Activated CD8-positive, alpha-beta T cell treated with anti-CD3 and anti-CD28 coated beads for 36 hours (primary cell): Measurements from ENCODE around the gene SQOR. TPM values are rescaled to one million over a fixed set of nuclear protein-coding genes. Genes with fewer than 3 reads are reported as not detected.

Experiments used
- ATAC-seq: fragments of 200-7000 bp; cut with Tn5 transposase; one replicate; pipeline ENCODE4 v1.10.0; 2021; ENCODE audit warnings: mild to moderate bottlenecking, moderate library complexity
- CTCF ChIA-PET: fragments of 350-600 bp; sonication (Branson Sonifier 250); formaldehyde crosslinking; loops from one replicate; lab custom pipeline; 2021; ENCODE audit warnings: antibody characterized with exemption; lab: Charles Lee
- POLR2A ChIA-PET: fragments of 350-600 bp; sonication (Branson Sonifier 250); formaldehyde crosslinking; loops from one replicate; lab custom pipeline; 2021; ENCODE audit warnings: antibody characterized with exemption; lab: Charles Lee
- DNase-seq: peaks from one replicate; pipeline ENCODE4 v3.0.0-alpha.2; 2020
- H3K27ac Mint-ChIP-seq: one replicate; pipeline ENCODE4 v1.8.0; 2021; ENCODE audit warnings: mild to moderate bottlenecking, mixed read lengths
- H3K27me3 Mint-ChIP-seq: one replicate; pipeline ENCODE4 v1.8.0; 2021; ENCODE audit warnings: mixed read lengths
- H3K36me3 Mint-ChIP-seq: one replicate; pipeline ENCODE4 v1.8.0; 2021; ENCODE audit warnings: low read depth, mixed read lengths
- H3K4me1 Mint-ChIP-seq: one replicate; pipeline ENCODE4 v1.8.0; 2021; ENCODE audit warnings: low read depth, mixed read lengths
- H3K4me3 Mint-ChIP-seq: one replicate; pipeline ENCODE4 v1.8.0; 2021; ENCODE audit warnings: mild to moderate bottlenecking, moderate library complexity, mixed read lengths
- H3K9me3 Mint-ChIP-seq: one replicate; pipeline ENCODE4 v1.8.0; 2021; ENCODE audit warnings: mixed read lengths
- CTCF ChIP-seq: fragments of 200-600 bp; IDR thresholded peaks from one replicate; pipeline ENCODE4 v1.8.0; 2022; ENCODE audit warnings: antibody characterized with exemption, mild to moderate bottlenecking
- intact Hi-C: fragments of 100-400 bp; cut with micrococcal nuclease; formaldehyde crosslinking; loops from one replicate; pipeline ENCODE4 v1.10.0; 2022
- total RNA-seq, 2 experiments: library from RNA; stranded (reverse); gene quantifications; one replicate each; pipeline ENCODE4 v1.2.3, GENCODE V29; 2021

SQOR gene
- total RNA-seq, 2 experiments from 2014 or later, result 84.3 to 87.3 TPM

- Mint-ChIP-seq H3K4me3 (no peak overlapping the region), H3K27me3 (no peaks in the 10 kb centered on the region), H3K4me1 (peaks cover 48% of the 10 kb centered on the region), H3K9me3 (no peaks in the 10 kb centered on the region), H3K27ac (no peak overlapping the region), H3K36me3 (peaks cover 11% of the 10 kb centered on the region)
- intact Hi-C loops, result no loop called here
- POLR2A ChIA-PET, result no interaction called here
- ATAC-seq (no peak), DNase-seq (no peak)
- TF ChIP-seq CTCF, result no peak
- CTCF ChIA-PET, result no interaction called here
Observed at GRCh38 chr15:45654749-45655148, 19.9 kb downstream of the SQOR start.

- no peak for TF ChIP-seq CTCF
- no peaks in the 10 kb centered on the region for H3K9me3 Mint-ChIP-seq
- H3K27me3 Mint-ChIP-seq, result no peaks in the 10 kb centered on the region
- ChIA-PET CTCF (interaction anchor here (1.1 kb wide), 1 partner anchor 22 kb away, joined by 3 read pairs; the partner anchor contains the start of gene SQOR), POLR2A (no interaction called here)
- DNase-seq (no peak), ATAC-seq (no peak)
- H3K36me3 Mint-ChIP-seq, result peaks cover 15% of the 10 kb centered on the region
- no peak overlapping the region for H3K27ac Mint-ChIP-seq
- H3K4me3 Mint-ChIP-seq, result no peak overlapping the region
- intact Hi-C loops, result no loop called here
- H3K4me1 Mint-ChIP-seq, result peaks cover 39% of the 10 kb centered on the region
Observed at GRCh38 chr15:45657254-45657653, 22.4 kb downstream of the SQOR start.

GRCh38 chr15:45657764-45658545, 23.1 kb downstream of the SQOR start:
- H3K27me3 Mint-ChIP-seq, result no peaks in the 10 kb centered on the region
- peaks cover 19% of the 10 kb centered on the region for H3K36me3 Mint-ChIP-seq
- intact Hi-C loops, result no loop called here
- H3K27ac Mint-ChIP-seq, result no peak overlapping the region
- ChIA-PET CTCF (interaction anchor here (1.1 kb wide), 1 partner anchor 23 kb away, joined by 3 read pairs; the partner anchor contains the start of gene SQOR), POLR2A (no interaction called here)
- ATAC-seq, result no peak
- peaks cover 36% of the 10 kb centered on the region for H3K4me1 Mint-ChIP-seq
- no peaks in the 10 kb centered on the region for H3K9me3 Mint-ChIP-seq
- TF ChIP-seq CTCF, result no peak
- H3K4me3 Mint-ChIP-seq, result no peak overlapping the region
- no peak for DNase-seq

GRCh38 chr15:45660231-45660979, 25.6 kb downstream of the SQOR start:
- CTCF ChIA-PET, result interaction anchor here (0.7 to 1.5 kb wide), 5 partner anchors 12 to 231 kb away, joined by 3 to 5 read pairs (median 3); no protein-coding TSS in a partner anchor
- peaks cover 30% of the 10 kb centered on the region for H3K36me3 Mint-ChIP-seq
- intact Hi-C loops, result no loop called here
- peaks cover 32% of the 10 kb centered on the region for H3K4me1 Mint-ChIP-seq
- no peak for ATAC-seq
- H3K27ac Mint-ChIP-seq, result peak overlapping the region; percentile 17
- TF ChIP-seq CTCF, result no peak
- no peaks in the 10 kb centered on the region for H3K9me3 Mint-ChIP-seq
- H3K4me3 Mint-ChIP-seq, result no peak overlapping the region
- no peak for DNase-seq
- H3K27me3 Mint-ChIP-seq, result no peaks in the 10 kb centered on the region
- POLR2A ChIA-PET, result interaction anchor here (1.0 kb wide), 1 partner anchor 10 kb away, joined by 3 read pairs; no protein-coding TSS in a partner anchor
